Measurements from ENCODE around the gene PCLO.

The PCLO gene

GRCh38 chr7:82985144-82985802 is 177.4 kb downstream of the PCLO start:
- Histone ChIP-seq H3K4me1 (ENCODE audit: control insufficient read depth, low read depth, low read length) (no peaks in the 10 kb centered on the region), H3K9me3 (ENCODE audit: control insufficient read depth, low read depth, low read length) (no peaks in the 10 kb centered on the region), H3K36me3 (ENCODE audit: control insufficient read depth, low read depth, low read length) (no peaks in the 10 kb centered on the region), H3K9ac (ENCODE audit: low read length) (no peak overlapping the region), H3K27ac (ENCODE audit: low read length) (no peak overlapping the region), H3K4me3 (ENCODE audit: low read length) (no peak overlapping the region), H3K27me3 (ENCODE audit: control insufficient read depth, insufficient read depth, low read length) (no peaks in the 10 kb centered on the region)

- Histone ChIP-seq H3K4me1 (ENCODE audit: control insufficient read depth, low read depth, low read length) (no peaks in the 10 kb centered on the region), H3K9ac (ENCODE audit: low read length) (no peak overlapping the region), H3K27ac (ENCODE audit: low read length) (no peak overlapping the region), H3K27me3 (ENCODE audit: control insufficient read depth, insufficient read depth, low read length) (no peaks in the 10 kb centered on the region), H3K4me3 (ENCODE audit: low read length) (no peak overlapping the region), H3K9me3 (ENCODE audit: control insufficient read depth, low read depth, low read length) (no peaks in the 10 kb centered on the region), H3K36me3 (ENCODE audit: control insufficient read depth, low read depth, low read length) (no peaks in the 10 kb centered on the region)
Measured at GRCh38 chr7:82980130-82980788, 182.4 kb downstream of the PCLO start.

GRCh38 chr7:82975811-82976468 is 186.7 kb downstream of the PCLO start:
- Histone ChIP-seq H3K9ac (ENCODE audit: low read length) (no peak overlapping the region), H3K4me1 (ENCODE audit: control insufficient read depth, low read depth, low read length) (no peaks in the 10 kb centered on the region), H3K9me3 (ENCODE audit: control insufficient read depth, low read depth, low read length) (no peaks in the 10 kb centered on the region), H3K27ac (ENCODE audit: low read length) (no peak overlapping the region), H3K27me3 (ENCODE audit: control insufficient read depth, insufficient read depth, low read length) (no peaks in the 10 kb centered on the region), H3K4me3 (ENCODE audit: low read length) (no peak overlapping the region), H3K36me3 (ENCODE audit: control insufficient read depth, low read depth, low read length) (no peaks in the 10 kb centered on the region)

GRCh38 chr7:82972135-82972534 is 190.5 kb downstream of the PCLO start:
- no peak overlapping the region for H3K4me3 ChIP-seq (ENCODE audit: low read length)
- no peak overlapping the region for H3K27ac ChIP-seq (ENCODE audit: low read length)
- H3K36me3 ChIP-seq (ENCODE audit: control insufficient read depth, low read depth, low read length): no peaks in the 10 kb centered on the region
- no peak overlapping the region for H3K9ac ChIP-seq (ENCODE audit: low read length)
- no peaks in the 10 kb centered on the region for H3K4me1 ChIP-seq (ENCODE audit: control insufficient read depth, low read depth, low read length)
- H3K27me3 ChIP-seq (ENCODE audit: control insufficient read depth, insufficient read depth, low read length): no peaks in the 10 kb centered on the region
- H3K9me3 ChIP-seq (ENCODE audit: control insufficient read depth, low read depth, low read length): no peaks in the 10 kb centered on the region

GRCh38 chr7:82965088-82966036 is 197.3 kb downstream of the PCLO start:
- no peaks in the 10 kb centered on the region for H3K27me3 ChIP-seq (ENCODE audit: control insufficient read depth, insufficient read depth, low read length)
- H3K27ac ChIP-seq (ENCODE audit: low read length): no peak overlapping the region
- H3K4me1 ChIP-seq (ENCODE audit: control insufficient read depth, low read depth, low read length): no peaks in the 10 kb centered on the region
- no peak overlapping the region for H3K9ac ChIP-seq (ENCODE audit: low read length)
- no peaks in the 10 kb centered on the region for H3K36me3 ChIP-seq (ENCODE audit: control insufficient read depth, low read depth, low read length)
- no peak overlapping the region for H3K4me3 ChIP-seq (ENCODE audit: low read length)
- H3K9me3 ChIP-seq (ENCODE audit: control insufficient read depth, low read depth, low read length): no peaks in the 10 kb centered on the region

- no peak overlapping the region for H3K9ac ChIP-seq (ENCODE audit: low read length)
- no peaks in the 10 kb centered on the region for H3K4me1 ChIP-seq (ENCODE audit: control insufficient read depth, low read depth, low read length)
- H3K9me3 ChIP-seq (ENCODE audit: control insufficient read depth, low read depth, low read length): no peaks in the 10 kb centered on the region
- no peaks in the 10 kb centered on the region for H3K27me3 ChIP-seq (ENCODE audit: control insufficient read depth, insufficient read depth, low read length)
- no peak overlapping the region for H3K4me3 ChIP-seq (ENCODE audit: low read length)
- no peak overlapping the region for H3K27ac ChIP-seq (ENCODE audit: low read length)
- H3K36me3 ChIP-seq (ENCODE audit: control insufficient read depth, low read depth, low read length): no peaks in the 10 kb centered on the region
Measured at GRCh38 chr7:82964150-82964882, 198.4 kb downstream of the PCLO start.

- no peak overlapping the region for H3K9ac ChIP-seq (ENCODE audit: low read length)
- no peaks in the 10 kb centered on the region for H3K4me1 ChIP-seq (ENCODE audit: control insufficient read depth, low read depth, low read length)
- H3K27ac ChIP-seq (ENCODE audit: low read length): no peak overlapping the region
- no peaks in the 10 kb centered on the region for H3K27me3 ChIP-seq (ENCODE audit: control insufficient read depth, insufficient read depth, low read length)
- no peaks in the 10 kb centered on the region for H3K36me3 ChIP-seq (ENCODE audit: control insufficient read depth, low read depth, low read length)
- no peaks in the 10 kb centered on the region for H3K9me3 ChIP-seq (ENCODE audit: control insufficient read depth, low read depth, low read length)
- H3K4me3 ChIP-seq (ENCODE audit: low read length): no peak overlapping the region
Measured at GRCh38 chr7:82961240-82961639, 201.4 kb downstream of the PCLO start.

GRCh38 chr7:82959528-82959927 is 203.2 kb downstream of the PCLO start:
- Histone ChIP-seq H3K27me3 (ENCODE audit: control insufficient read depth, insufficient read depth, low read length) (no peaks in the 10 kb centered on the region), H3K9me3 (ENCODE audit: control insufficient read depth, low read depth, low read length) (no peaks in the 10 kb centered on the region), H3K27ac (ENCODE audit: low read length) (no peak overlapping the region), H3K36me3 (ENCODE audit: control insufficient read depth, low read depth, low read length) (no peaks in the 10 kb centered on the region), H3K9ac (ENCODE audit: low read length) (no peak overlapping the region), H3K4me1 (ENCODE audit: control insufficient read depth, low read depth, low read length) (no peaks in the 10 kb centered on the region), H3K4me3 (ENCODE audit: low read length) (no peak overlapping the region)

GRCh38 chr7:82957521-82957920 is 205.2 kb downstream of the PCLO start:
- Histone ChIP-seq H3K9ac (ENCODE audit: low read length) (no peak overlapping the region), H3K9me3 (ENCODE audit: control insufficient read depth, low read depth, low read length) (no peaks in the 10 kb centered on the region), H3K27me3 (ENCODE audit: control insufficient read depth, insufficient read depth, low read length) (no peaks in the 10 kb centered on the region), H3K4me3 (ENCODE audit: low read length) (no peak overlapping the region), H3K36me3 (ENCODE audit: control insufficient read depth, low read depth, low read length) (no peaks in the 10 kb centered on the region), H3K4me1 (ENCODE audit: control insufficient read depth, low read depth, low read length) (no peaks in the 10 kb centered on the region), H3K27ac (ENCODE audit: low read length) (no peak overlapping the region)

GRCh38 chr7:82953324-82954027 is 209.2 kb downstream of the PCLO start:
- H3K9ac ChIP-seq (ENCODE audit: low read length): no peak overlapping the region
- no peak overlapping the region for H3K27ac ChIP-seq (ENCODE audit: low read length)
- no peak overlapping the region for H3K4me3 ChIP-seq (ENCODE audit: low read length)
- H3K4me1 ChIP-seq (ENCODE audit: control insufficient read depth, low read depth, low read length): no peaks in the 10 kb centered on the region
- no peaks in the 10 kb centered on the region for H3K27me3 ChIP-seq (ENCODE audit: control insufficient read depth, insufficient read depth, low read length)
- no peaks in the 10 kb centered on the region for H3K36me3 ChIP-seq (ENCODE audit: control insufficient read depth, low read depth, low read length)
- no peaks in the 10 kb centered on the region for H3K9me3 ChIP-seq (ENCODE audit: control insufficient read depth, low read depth, low read length)
